IMR-90 (cell line): ENCODE results near the gene MINDY1. TPM values are rescaled to one million over a fixed set of nuclear protein-coding genes. Genes with fewer than 3 reads are reported as not detected.
A peak's percentile ranks its signal among the peaks of the same experiment; 100 is the strongest.

Source experiments
- ATAC-seq: fragments of 200-7000 bp; cut with Tn5 transposase; 2 replicates; pipeline ENCODE4 v1.9.1; 2020; ENCODE audit warnings: low read depth, mild to moderate bottlenecking, moderate library complexity
- BruUV-seq: library from RNA; stranded (reverse); fragments of 400-500 nt; replicated peaks from 2 replicates; lab custom pipeline; 2021; lab: Mats Ljungman, UMichigan
- CTCF ChIA-PET: fragments of 300-600 bp; formaldehyde crosslinking; extraction: SDS; loops from one replicate; lab custom pipeline; 2021; ENCODE audit warnings: antibody characterized with exemption; lab: Yijun Ruan, JAX
- POLR2A ChIA-PET: fragments of 300-600 bp; sonication (Branson Sonifier 250); formaldehyde crosslinking; loops from one replicate; lab custom pipeline; 2022; ENCODE audit warnings: antibody characterized with exemption; ENCODE audit not compliant: unreplicated experiment; lab: Charles Lee
- DNase-seq: peaks from one replicate; pipeline ENCODE4 v3.0.0; 2013
- H2AFZ ChIP-seq: replicated peaks from 2 replicates; pipeline ENCODE3; 2013; ENCODE audit warnings: low read length, mild to moderate bottlenecking; ENCODE audit not compliant: poor library complexity
- H2AK5ac ChIP-seq: 2 replicates; pipeline ENCODE4 v1.6.1; 2013; ENCODE audit warnings: low read depth, low read length, inconsistent platforms
- H2AK9ac ChIP-seq: replicated peaks from 2 replicates; pipeline ENCODE3; 2013; ENCODE audit warnings: mild to moderate bottlenecking, low read depth, low read length, moderate library complexity; ENCODE audit not compliant: poor library complexity
- H2BK120ac ChIP-seq: 2 replicates; pipeline ENCODE4 v1.6.1; 2013; ENCODE audit warnings: low read depth, low read length, inconsistent platforms
- H2BK15ac ChIP-seq: 3 replicates; pipeline ENCODE4 v1.6.1; 2013; ENCODE audit warnings: low read depth, low read length, inconsistent platforms
- H2BK20ac ChIP-seq: 2 replicates; pipeline ENCODE4 v1.6.1; 2013; ENCODE audit warnings: low read depth, mild to moderate bottlenecking, inconsistent platforms, low read length, moderate library complexity
- H2BK5ac ChIP-seq: 2 replicates; pipeline ENCODE4 v1.6.1; 2013; ENCODE audit warnings: mild to moderate bottlenecking, low read depth, low read length, inconsistent platforms; ENCODE audit not compliant: poor library complexity, severe bottlenecking
- H3K14ac ChIP-seq: replicated peaks from 2 replicates; pipeline ENCODE4 v1.6.1; 2013; ENCODE audit warnings: low read depth, low read length, inconsistent platforms
- H3K18ac ChIP-seq: 2 replicates; pipeline ENCODE4 v1.6.1; 2013; ENCODE audit warnings: low read depth, low read length, control low read depth
- H3K23ac ChIP-seq: 2 replicates; pipeline ENCODE4 v1.6.1; 2013; ENCODE audit warnings: low read depth, low read length, inconsistent platforms
- H3K27ac ChIP-seq: 2 replicates; pipeline ENCODE4 v1.5.1; 2013; ENCODE audit warnings: mild to moderate bottlenecking, control low read depth, low read length; ENCODE audit not compliant: insufficient read depth
- H3K27me3 ChIP-seq: 2 replicates; pipeline ENCODE4 v1.6.1; 2013; ENCODE audit warnings: low read length; ENCODE audit not compliant: control insufficient read depth, insufficient read depth
- H3K36me3 ChIP-seq: 2 replicates; pipeline ENCODE4 v1.6.1; 2013; ENCODE audit warnings: low read length, mixed read lengths; ENCODE audit not compliant: control insufficient read depth, insufficient read depth
- H3K4ac ChIP-seq: 2 replicates; pipeline ENCODE4 v1.6.1; 2013; ENCODE audit warnings: low read depth, low read length, inconsistent platforms
- H3K4me1 ChIP-seq: 2 replicates; pipeline ENCODE4 v1.6.1; 2013; ENCODE audit warnings: low read length, mixed read lengths; ENCODE audit not compliant: control insufficient read depth, insufficient read depth
- H3K4me2 ChIP-seq: 2 replicates; pipeline ENCODE4 v1.6.1; 2013; ENCODE audit warnings: low read depth, mild to moderate bottlenecking, control low read depth, low read length, moderate library complexity
- H3K4me3 ChIP-seq: 2 replicates; pipeline ENCODE4 v1.5.1; 2013; ENCODE audit warnings: low read depth, mild to moderate bottlenecking, control low read depth, low read length, moderate library complexity; ENCODE audit not compliant: insufficient read depth
- H3K56ac ChIP-seq: 2 replicates; pipeline ENCODE4 v1.6.1; 2013; ENCODE audit warnings: low read length, inconsistent platforms; ENCODE audit not compliant: insufficient read depth; ENCODE audit errors: extremely low read depth
- H3K79me1 ChIP-seq, 2 experiments: 2 replicates each; pipeline ENCODE4 v1.6.1; 2013; ENCODE audit warnings: low read length in 2 of 2, inconsistent platforms in 1 of 2, low read depth in 1 of 2
- H3K9ac ChIP-seq: 2 replicates; pipeline ENCODE4 v1.6.1; 2013; ENCODE audit warnings: low read depth, low read length, control low read depth
- H3K9me1 ChIP-seq: 2 replicates; pipeline ENCODE4 v1.6.1; 2013; ENCODE audit warnings: low read length, inconsistent platforms; ENCODE audit not compliant: insufficient read depth
- H3K9me3 ChIP-seq: 2 replicates; pipeline ENCODE4 v1.6.1; 2013; ENCODE audit warnings: low read length; ENCODE audit not compliant: control insufficient read depth, insufficient read depth
- H4K20me1 ChIP-seq: 2 replicates; pipeline ENCODE4 v1.6.1; 2013; ENCODE audit warnings: low read length, inconsistent platforms; ENCODE audit not compliant: insufficient read depth
- H4K5ac ChIP-seq: 2 replicates; pipeline ENCODE4 v1.6.1; 2013; ENCODE audit warnings: mild to moderate bottlenecking, low read depth, low read length, control low read depth
- H4K8ac ChIP-seq, 2 experiments: 2 replicates each; pipeline ENCODE4 v1.6.1; 2013; ENCODE audit warnings: low read depth in 2 of 2, low read length in 2 of 2, control low read depth in 1 of 2, inconsistent platforms in 1 of 2
- H4K91ac ChIP-seq: 2 replicates; pipeline ENCODE4 v1.6.1; 2013; ENCODE audit warnings: low read depth, low read length, inconsistent platforms; ENCODE audit not compliant: insufficient read depth
- POLR2A ChIP-seq: IDR thresholded peaks from 2 replicates; pipeline ENCODE4 v1.6.1; 2012; ENCODE audit warnings: mild to moderate bottlenecking, low read depth, low read length
- WGBS, 2 experiments: methylation state at CpG; one replicate each; pipeline versions ENCODE4 v1.1.5 to v1.1.7; 2013; ENCODE audit warnings: missing lambda C conversion rate in 2 of 2; ENCODE audit not compliant: insufficient read length in 1 of 2; ENCODE audit errors: extremely low coverage in 2 of 2; 5-methylcytosine and 5-hydroxymethylcytosine counted together
- dilution Hi-C: fragments of 300-500 bp; cut with HindIII; formaldehyde crosslinking; loops from one replicate; pipeline ENCODE4 v1.14.3; 2018; ENCODE audit warnings: low sequenced_read_pairs; ENCODE audit not compliant: unreplicated experiment
- in situ Hi-C: fragments of 300-500 bp; cut with MboI; formaldehyde crosslinking; loops from 3 replicates; pipeline ENCODE4 v1.14.3; 2019; ENCODE audit warnings: low sequenced_read_pairs, inconsistent platforms, mixed read lengths
- intact Hi-C: fragments of 100-400 bp; cut with micrococcal nuclease; formaldehyde crosslinking; loops from 2 replicates; pipeline ENCODE4 v1.10.0; 2022
- polyA plus RNA-seq, 3 experiments: library from polyadenylated mRNA; depleted of rRNA; stranded (reverse); fragments of >200 nt; gene quantifications; 2 replicates each; pipeline ENCODE4 v1.2.3, GENCODE V29; 2012; ENCODE audit warnings: low replicate concordance in 1 of 3
- total RNA-seq: library from RNA; depleted of rRNA; stranded (reverse); fragments of >200 nt; gene quantifications from 2 replicates; pipeline ENCODE4 v1.2.3, GENCODE V29; 2012
- TF ChIP-seq, protein P1 (sequence below): fragments of 150-350 bp; IDR thresholded peaks from 2 replicates; pipeline ENCODE4 v1.6.1; 2016; ENCODE audit warnings: low read depth, mild to moderate bottlenecking, low read length, moderate library complexity, borderline replicate concordance

Gene MINDY1
- total and polyA plus RNA-seq, 2 of the 4 experiments (the other 2 are of a cell fraction), result 6.6 to 7.3 TPM

DNA sequence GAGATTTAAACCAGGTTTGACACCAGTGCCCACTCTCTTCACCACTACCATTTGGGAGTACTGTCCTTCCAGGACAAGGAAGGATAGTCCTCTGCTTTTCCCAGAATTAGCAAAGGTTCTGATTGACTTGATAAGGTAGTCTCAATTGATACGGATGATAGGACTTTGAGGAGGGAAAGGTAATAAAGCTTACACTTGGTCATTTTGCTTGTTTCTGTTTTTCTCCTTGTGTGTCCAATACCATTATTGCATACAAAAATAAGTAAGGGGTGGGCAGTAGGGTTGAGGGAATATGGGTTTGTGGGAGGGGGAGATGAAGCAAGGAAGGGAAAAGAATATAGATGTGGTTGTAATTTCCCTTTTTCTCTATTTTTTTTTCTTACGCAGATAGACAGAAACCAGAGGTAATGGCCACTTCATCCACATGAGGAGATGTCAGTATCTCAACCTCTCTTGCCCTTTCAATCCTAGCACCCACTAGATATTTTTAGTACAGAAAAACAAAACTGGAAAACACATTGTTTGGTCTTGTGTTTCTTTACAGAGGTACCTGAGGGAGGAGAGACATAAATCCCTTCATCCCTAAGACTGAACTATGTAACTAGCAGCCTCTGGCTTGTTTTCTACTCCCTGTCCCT is 43.5 kb upstream of the MINDY1 start:
- H3K9me3 ChIP-seq, result no peaks in the 10 kb centered on the region
- no peak overlapping the region for H4K91ac ChIP-seq
- H3K4ac ChIP-seq, result no peak overlapping the region
- no peak overlapping the region for H3K56ac ChIP-seq
- H3K27me3 ChIP-seq, result no peaks in the 10 kb centered on the region
- no peak overlapping the region for H3K4me3 ChIP-seq
- H3K9ac ChIP-seq, result no peak overlapping the region
- no peak overlapping the region for H3K27ac ChIP-seq
- peak; percentile 18 for TF ChIP-seq POLR2A
- TF ChIP-seq, protein P1, sequence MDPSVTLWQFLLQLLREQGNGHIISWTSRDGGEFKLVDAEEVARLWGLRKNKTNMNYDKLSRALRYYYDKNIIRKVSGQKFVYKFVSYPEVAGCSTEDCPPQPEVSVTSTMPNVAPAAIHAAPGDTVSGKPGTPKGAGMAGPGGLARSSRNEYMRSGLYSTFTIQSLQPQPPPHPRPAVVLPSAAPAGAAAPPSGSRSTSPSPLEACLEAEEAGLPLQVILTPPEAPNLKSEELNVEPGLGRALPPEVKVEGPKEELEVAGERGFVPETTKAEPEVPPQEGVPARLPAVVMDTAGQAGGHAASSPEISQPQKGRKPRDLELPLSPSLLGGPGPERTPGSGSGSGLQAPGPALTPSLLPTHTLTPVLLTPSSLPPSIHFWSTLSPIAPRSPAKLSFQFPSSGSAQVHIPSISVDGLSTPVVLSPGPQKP, result no peak
- no peak overlapping the region for H4K8ac ChIP-seq
- H3K4me2 ChIP-seq, result no peak overlapping the region
- BruUV-seq, result no TSS peak
- no peak overlapping the region for H3K23ac ChIP-seq
- H2BK20ac ChIP-seq, result no peak overlapping the region
- H3K79me1 ChIP-seq, result peaks cover 18 to 63% of the 10 kb centered on the region in 2 experiments
- intact Hi-C loops (no loop called here), in situ Hi-C loops (no loop called here), dilution Hi-C loops (no loop called here)
- H2BK5ac ChIP-seq, result no peak overlapping the region
- ChIA-PET CTCF (interaction anchor here (0.6 kb wide), 2 partner anchors 105 to 541 kb away, joined by 3 to 8 read pairs; no protein-coding TSS in a partner anchor), POLR2A (no interaction called here)
- peaks cover 34% of the 10 kb centered on the region for H3K36me3 ChIP-seq
- H2BK15ac ChIP-seq, result no peak overlapping the region
- H3K4me1 ChIP-seq, result peaks cover 8% of the 10 kb centered on the region
- no peak overlapping the region for H2AK9ac ChIP-seq
- H2AFZ ChIP-seq, result no peak overlapping the region
- peaks cover 17% of the 10 kb centered on the region; the same call in 1 of the 2 replicates for H4K20me1 ChIP-seq
- WGBS, 2 experiments, result no CpG with 5 or more reads among the region's 2 CpGs
- ATAC-seq (no peak), DNase-seq (no peak)
- H3K14ac ChIP-seq, result no peak overlapping the region
- no peak overlapping the region for H2BK120ac ChIP-seq
- H2AK5ac ChIP-seq, result no peak overlapping the region
- no peak overlapping the region for H3K18ac ChIP-seq
- H3K9me1 ChIP-seq, result peaks cover 7% of the 10 kb centered on the region; the same call in 1 of the 2 replicates
- no peak overlapping the region for H4K5ac ChIP-seq
